Ureter (tissue), 1 donor: ENCODE data around the gene RAPGEF6. TPM values are rescaled to one million over a fixed set of nuclear protein-coding genes. Genes with fewer than 3 reads are reported as not detected.
"Not testable (repeated sequence)": the region's sequence is repeated elsewhere in the genome, so short reads cannot be mapped to it uniquely, and the experiment has no call there.

Source experiments
- DNase-seq: peaks from one replicate; pipeline ENCODE4 v3.0.0-alpha.2; 2020; ENCODE audit warnings: low spot score
- total RNA-seq: library from RNA; stranded (reverse); gene quantifications from one replicate; pipeline ENCODE4 v1.2.4, GENCODE V29; 2023
- donor health status: DM: yes; HTN: yes; CAD: no.

RAPGEF6 gene
- total RNA-seq, 1 donor from 2014 or later = 30.7 TPM

- DNase-seq = no peak
Observed at GRCh38 chr5:131505237-131505908, 129.7 kb downstream of the RAPGEF6 start.

DNA sequence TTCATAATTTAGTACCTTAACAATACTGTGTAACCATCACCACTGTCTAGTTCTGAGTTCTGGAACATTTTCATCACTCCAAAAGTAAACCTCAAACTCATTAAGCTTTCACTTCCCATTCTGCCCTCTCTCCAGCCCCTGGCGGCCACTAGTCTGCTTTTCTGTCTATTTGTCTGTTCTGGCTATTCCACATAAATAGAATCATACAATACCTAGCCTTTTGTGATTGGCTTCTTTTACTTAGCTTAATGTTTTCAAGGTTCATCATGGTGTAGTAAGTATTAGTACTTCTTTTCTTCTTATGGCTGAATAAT is 138.7 kb downstream of the RAPGEF6 start:
- no peak for DNase-seq

- DNase-seq = no peak
Observed at GRCh38 chr5:131495536-131496399, 139.3 kb downstream of the RAPGEF6 start.

DNA sequence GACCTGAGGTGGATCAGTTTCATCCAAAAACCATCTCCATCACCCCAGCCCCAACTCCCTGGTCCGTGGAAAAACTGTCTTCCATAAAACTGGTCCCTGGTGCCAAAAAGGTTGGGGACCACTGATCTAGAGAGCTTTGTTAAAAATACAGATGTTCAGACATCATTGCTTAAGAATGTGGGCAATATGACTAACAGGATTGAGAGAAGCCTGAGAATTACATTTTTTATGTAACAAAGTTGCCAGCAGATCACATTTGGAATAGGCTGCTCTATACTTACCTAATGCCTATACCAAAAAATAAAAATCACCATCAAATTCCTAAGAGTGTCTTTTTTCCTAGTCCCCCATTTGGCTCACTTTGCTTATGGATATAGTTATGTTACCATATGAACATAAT is 143.3 kb downstream of the RAPGEF6 start:
- no peak for DNase-seq

GRCh38 chr5:131488463-131488862 is 146.6 kb downstream of the RAPGEF6 start:
- DNase-seq = no peak

- DNase-seq = not testable (repeated sequence)
Observed at GRCh38 chr5:131487371-131487770, 147.7 kb downstream of the RAPGEF6 start.

- no peak for DNase-seq
Observed at GRCh38 chr5:131482617-131483016, 152.4 kb downstream of the RAPGEF6 start.

DNA sequence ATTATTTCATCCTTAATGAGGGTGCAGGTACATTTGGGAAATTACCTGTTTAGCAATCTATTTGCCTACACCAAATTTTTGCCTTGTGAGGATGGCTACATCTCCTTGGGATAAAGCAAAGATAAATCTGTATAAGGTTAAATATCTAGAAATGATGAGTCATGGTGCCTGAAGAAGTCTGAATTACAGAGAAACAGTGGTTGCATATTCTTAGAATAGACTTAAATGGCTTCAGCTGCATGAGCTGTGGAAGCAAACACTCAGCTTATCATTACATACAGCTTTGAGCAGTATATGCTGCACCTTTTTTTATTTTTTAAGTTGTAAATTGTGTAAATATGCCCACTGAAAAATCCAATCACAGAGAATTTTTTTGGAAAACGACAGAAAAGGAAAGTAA is 153.5 kb downstream of the RAPGEF6 start:
- no peak for DNase-seq

DNA sequence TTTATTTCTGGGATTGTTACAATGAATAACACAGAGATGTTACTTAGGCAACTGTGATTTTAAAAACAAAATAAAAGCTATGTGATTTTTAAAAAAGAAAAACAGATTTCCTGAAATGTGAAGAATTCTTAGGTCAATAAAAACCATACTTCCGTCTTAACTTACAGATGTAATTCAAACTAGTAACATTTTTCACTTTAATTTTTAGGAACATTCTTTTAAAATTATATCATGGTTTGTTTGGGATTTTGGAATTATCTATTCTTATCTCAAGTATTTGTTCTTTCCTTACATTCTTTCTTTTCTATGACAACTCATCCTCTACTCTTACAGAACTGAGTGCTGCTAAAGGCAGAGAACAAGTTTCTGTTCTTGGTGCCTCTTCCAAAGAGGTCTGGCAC is 159.5 kb downstream of the RAPGEF6 start:
- no peak for DNase-seq

- no peak for DNase-seq
Observed at GRCh38 chr5:131473731-131474130, 161.3 kb downstream of the RAPGEF6 start.

- DNase-seq = no peak
Observed at GRCh38 chr5:131466171-131466766, 168.8 kb downstream of the RAPGEF6 start.

DNA sequence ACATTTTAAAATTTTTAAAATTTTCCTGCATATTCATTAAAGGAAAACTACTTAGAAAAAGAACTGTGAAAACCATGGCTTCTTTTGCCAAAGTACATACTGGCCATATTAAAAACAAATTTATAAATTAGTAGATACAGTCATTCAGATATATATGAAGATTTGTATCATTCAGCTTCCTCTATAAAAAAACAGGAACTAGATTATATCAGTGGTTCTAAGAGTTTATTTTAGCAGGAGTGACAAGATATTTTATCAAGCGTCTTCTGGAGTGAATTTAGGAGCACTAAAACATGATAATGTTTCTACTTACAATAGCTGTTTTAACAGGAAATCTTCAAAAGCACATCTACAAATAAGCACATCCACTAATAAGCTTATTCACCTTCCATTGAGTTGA is 171.4 kb downstream of the RAPGEF6 start:
- DNase-seq = no peak

DNA sequence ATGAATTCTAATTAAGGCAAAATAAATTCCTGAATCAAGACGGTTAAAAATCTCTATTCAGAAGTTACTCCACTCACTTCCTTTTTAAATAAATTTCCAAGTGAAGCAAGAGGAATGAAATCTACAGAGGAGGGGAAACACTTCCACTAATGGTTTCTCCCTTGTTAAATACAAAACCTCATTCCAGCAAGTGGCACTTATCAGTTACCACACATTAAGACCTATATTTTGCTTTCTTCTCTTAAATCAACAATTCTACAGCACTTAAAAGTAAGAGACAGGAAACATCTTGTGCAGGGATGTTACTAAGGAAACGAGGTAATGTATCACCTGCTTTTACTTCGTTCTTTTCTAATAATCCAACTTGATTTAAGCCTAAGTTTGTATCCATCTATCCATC is 172.6 kb downstream of the RAPGEF6 start:
- no peak for DNase-seq

GRCh38 chr5:131461742-131462141 is 173.3 kb downstream of the RAPGEF6 start:
- DNase-seq = no peak

- no peak for DNase-seq
Observed at GRCh38 chr5:131460867-131461572, 174.0 kb downstream of the RAPGEF6 start.

GRCh38 chr5:131460133-131460532 is 174.9 kb downstream of the RAPGEF6 start:
- no peak for DNase-seq

- no peak for DNase-seq
Observed at GRCh38 chr5:131459216-131459615, 175.8 kb downstream of the RAPGEF6 start.

- DNase-seq = no peak
Observed at GRCh38 chr5:131457193-131457592, 177.8 kb downstream of the RAPGEF6 start.

DNA sequence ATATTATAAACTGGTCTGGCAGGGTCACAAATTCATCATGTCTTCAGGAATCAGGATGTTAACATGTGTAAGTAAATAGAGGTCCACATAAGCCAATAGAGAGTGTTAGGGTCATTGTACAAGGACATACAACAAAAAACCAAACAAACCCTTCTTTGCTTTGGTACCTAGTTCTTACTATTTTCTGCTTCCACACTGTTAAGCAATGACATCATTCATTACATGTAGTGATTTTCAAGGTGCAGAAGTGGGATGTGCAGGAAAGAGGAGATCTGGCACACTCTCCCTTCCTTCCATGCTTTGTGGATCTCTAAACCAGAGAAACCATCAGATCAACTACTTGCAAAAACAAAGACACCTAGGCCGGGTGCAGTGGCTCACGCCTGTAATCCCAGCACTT is 184.1 kb downstream of the RAPGEF6 start:
- DNase-seq = no peak

GRCh38 chr5:131441184-131441583 is 193.8 kb downstream of the RAPGEF6 start:
- no peak for DNase-seq

GRCh38 chr5:131436081-131436480 is 198.9 kb downstream of the RAPGEF6 start:
- DNase-seq = no peak

DNA sequence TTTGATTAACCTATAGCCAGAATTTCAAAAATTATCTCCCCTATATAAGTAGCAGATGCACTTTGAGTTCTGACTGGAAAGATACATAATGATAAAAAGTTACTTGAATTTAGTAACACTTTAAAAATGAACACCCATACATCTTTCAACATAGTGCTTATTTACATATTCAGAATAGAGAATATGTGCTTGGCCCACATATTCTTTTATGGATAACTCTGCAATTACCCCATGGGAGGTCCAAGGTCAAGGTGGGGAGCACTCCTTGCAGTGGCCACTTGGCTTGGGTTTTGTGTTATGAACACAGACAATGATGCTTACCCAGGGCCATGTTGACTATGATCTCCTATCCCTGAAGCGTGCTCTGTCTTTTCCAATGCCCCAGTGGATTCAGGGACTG is 201.9 kb downstream of the RAPGEF6 start:
- DNase-seq = no peak
